ENCODE results near the gene CCDC102B.
"Not testable (repeated sequence)": the region's sequence is repeated elsewhere in the genome, so short reads cannot be mapped to it uniquely, and the experiment has no call there.

CCDC102B gene

DNA sequence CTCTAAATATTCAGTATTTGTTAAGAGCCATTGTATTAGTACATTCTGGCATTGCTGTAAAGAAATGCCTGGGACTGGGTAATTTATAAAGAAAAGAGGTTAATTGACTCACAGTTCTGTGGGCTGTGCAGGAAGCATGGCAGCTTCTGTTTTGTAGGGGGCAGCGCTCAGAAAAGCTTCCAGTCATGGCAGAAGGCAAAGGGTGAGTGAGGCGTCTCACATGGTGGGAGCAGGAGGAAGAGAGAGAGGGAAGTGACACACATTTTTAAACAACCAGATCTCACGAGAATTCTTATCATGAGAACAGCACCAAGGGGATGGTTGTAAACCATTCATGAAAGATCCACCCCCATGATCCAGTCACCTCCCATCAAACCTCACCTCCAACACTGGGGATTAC lies 13.8 kb upstream of the CCDC102B start:
- Histone ChIP-seq H3K4me3 (ENCODE audit: low read length) (no peak overlapping the region), H3K9me3 (ENCODE audit: insufficient read depth, low read depth, low read length) (no peaks in the 10 kb centered on the region), H3K4me1 (ENCODE audit: insufficient read depth, low read length) (peaks cover under 1% of the 10 kb centered on the region; the same call in 1 of the 2 replicates), H3K27me3 (ENCODE audit: insufficient read depth, low read length) (no peaks in the 10 kb centered on the region), H3K9ac (ENCODE audit: low read depth, low read length) (no peak overlapping the region), H3K27ac (ENCODE audit: low read length) (no peak overlapping the region), H3K36me3 (ENCODE audit: insufficient read depth, low read depth, low read length) (no peaks in the 10 kb centered on the region)

DNA sequence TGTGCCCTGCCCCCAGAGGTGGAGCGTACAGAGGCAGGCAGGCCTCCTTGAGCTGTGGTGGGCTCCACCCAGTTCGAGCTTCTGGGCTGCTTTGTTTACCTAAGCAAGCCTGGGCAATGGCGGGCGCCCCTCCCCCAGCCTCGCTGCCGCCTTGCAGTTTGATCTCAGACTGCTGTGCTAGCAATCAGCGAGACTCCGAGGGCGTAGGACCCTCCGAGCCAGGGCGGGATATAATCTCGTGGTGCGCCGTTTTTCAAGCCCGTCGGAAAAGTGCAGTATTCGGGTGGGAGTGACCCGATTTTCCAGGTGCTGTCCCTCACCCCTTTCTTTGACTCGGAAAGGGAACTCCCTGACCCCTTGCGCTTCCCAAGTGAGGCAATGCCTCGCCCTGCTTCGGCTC lies 7.6 kb upstream of the CCDC102B start:
- H3K27me3 ChIP-seq (ENCODE audit: insufficient read depth, low read length); H3K27ac ChIP-seq (ENCODE audit: low read length); H3K36me3 ChIP-seq (ENCODE audit: insufficient read depth, low read depth, low read length); H3K9me3 ChIP-seq (ENCODE audit: insufficient read depth, low read depth, low read length); H3K4me3 ChIP-seq (ENCODE audit: low read length); H3K9ac ChIP-seq (ENCODE audit: low read depth, low read length); H3K4me1 ChIP-seq (ENCODE audit: insufficient read depth, low read length): not testable (repeated sequence)

GRCh38 chr18:68791801-68792200 lies 6.1 kb upstream of the CCDC102B start:
- Histone ChIP-seq H3K4me1 (ENCODE audit: insufficient read depth, low read length) (peaks cover 3% of the 10 kb centered on the region; the same call in 1 of the 2 replicates), H3K9ac (ENCODE audit: low read depth, low read length) (no peak overlapping the region), H3K27ac (ENCODE audit: low read length) (no peak overlapping the region), H3K27me3 (ENCODE audit: insufficient read depth, low read length) (no peaks in the 10 kb centered on the region), H3K9me3 (ENCODE audit: insufficient read depth, low read depth, low read length) (no peaks in the 10 kb centered on the region), H3K4me3 (ENCODE audit: low read length) (no peak overlapping the region), H3K36me3 (ENCODE audit: insufficient read depth, low read depth, low read length) (no peaks in the 10 kb centered on the region)

- no peaks in the 10 kb centered on the region for H3K36me3 ChIP-seq (ENCODE audit: insufficient read depth, low read depth, low read length)
- H3K9me3 ChIP-seq (ENCODE audit: insufficient read depth, low read depth, low read length): no peaks in the 10 kb centered on the region
- no peak overlapping the region for H3K4me3 ChIP-seq (ENCODE audit: low read length)
- no peak overlapping the region for H3K27ac ChIP-seq (ENCODE audit: low read length)
- H3K27me3 ChIP-seq (ENCODE audit: insufficient read depth, low read length): no peaks in the 10 kb centered on the region
- peaks cover 9% of the 10 kb centered on the region; the same call in 1 of the 2 replicates for H3K4me1 ChIP-seq (ENCODE audit: insufficient read depth, low read length)
- no peak overlapping the region for H3K9ac ChIP-seq (ENCODE audit: low read depth, low read length)
Measured at GRCh38 chr18:68793951-68794350, 3.9 kb upstream of the CCDC102B start.

DNA sequence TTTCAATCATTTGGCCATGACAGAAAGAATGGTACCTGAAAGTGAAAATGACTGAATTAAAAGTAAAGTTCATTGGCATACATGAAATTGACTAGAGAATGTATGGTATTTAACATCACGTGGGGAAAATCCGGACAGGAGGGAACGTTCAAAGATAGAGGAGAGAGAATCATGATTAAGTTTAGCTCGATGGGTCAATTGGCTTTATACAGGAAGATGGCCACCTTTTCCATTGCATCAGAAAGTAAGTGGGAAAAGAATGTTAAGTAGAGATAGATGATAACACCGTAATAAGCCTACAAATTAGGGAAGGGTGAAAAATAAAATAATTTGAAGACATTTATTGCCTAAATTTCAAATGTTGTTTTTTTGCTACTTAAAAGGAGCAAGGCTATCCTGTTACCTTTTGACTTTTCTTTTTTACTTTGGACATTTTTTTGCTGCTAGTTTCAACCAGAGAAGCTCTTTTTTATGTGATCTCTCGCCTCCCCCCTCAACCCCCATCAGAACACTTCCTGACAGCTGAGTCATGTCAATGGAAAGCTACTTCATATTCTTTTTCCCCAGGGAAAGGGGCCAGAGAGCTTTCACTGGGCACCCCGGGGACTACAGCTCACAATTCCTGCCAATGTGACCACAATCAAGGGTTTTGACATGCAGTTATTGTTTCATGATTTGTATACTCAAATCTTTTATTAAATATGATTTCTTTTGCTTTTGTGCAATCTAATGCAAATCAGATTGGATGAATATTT lies 767 bp upstream of the CCDC102B start:
- no peak overlapping the region for H3K27ac ChIP-seq (ENCODE audit: low read length)

GRCh38 chr18:68800075-68800474 lies 2.2 kb downstream of the CCDC102B start:
- no peaks in the 10 kb centered on the region for H3K27me3 ChIP-seq (ENCODE audit: insufficient read depth, low read length)
- H3K4me1 ChIP-seq (ENCODE audit: insufficient read depth, low read length): peaks cover 6% of the 10 kb centered on the region; the same call in 1 of the 2 replicates
- H3K27ac ChIP-seq (ENCODE audit: low read length): no peak overlapping the region
- no peaks in the 10 kb centered on the region for H3K36me3 ChIP-seq (ENCODE audit: insufficient read depth, low read depth, low read length)
- H3K9ac ChIP-seq (ENCODE audit: low read depth, low read length): no peak overlapping the region
- no peak overlapping the region for H3K4me3 ChIP-seq (ENCODE audit: low read length)
- no peaks in the 10 kb centered on the region for H3K9me3 ChIP-seq (ENCODE audit: insufficient read depth, low read depth, low read length)

More for the DNA sequence above, 767 bp upstream of the CCDC102B start:
- Histone ChIP-seq H3K4me3 (ENCODE audit: low read length) (no peak overlapping the region), H3K27me3 (ENCODE audit: insufficient read depth, low read length) (no peaks in the 10 kb centered on the region), H3K9ac (ENCODE audit: low read depth, low read length) (no peak overlapping the region), H3K36me3 (ENCODE audit: insufficient read depth, low read depth, low read length) (no peaks in the 10 kb centered on the region), H3K9me3 (ENCODE audit: insufficient read depth, low read depth, low read length) (no peaks in the 10 kb centered on the region), H3K4me1 (ENCODE audit: insufficient read depth, low read length) (peaks cover 9% of the 10 kb centered on the region; the same call in 1 of the 2 replicates)

DNA sequence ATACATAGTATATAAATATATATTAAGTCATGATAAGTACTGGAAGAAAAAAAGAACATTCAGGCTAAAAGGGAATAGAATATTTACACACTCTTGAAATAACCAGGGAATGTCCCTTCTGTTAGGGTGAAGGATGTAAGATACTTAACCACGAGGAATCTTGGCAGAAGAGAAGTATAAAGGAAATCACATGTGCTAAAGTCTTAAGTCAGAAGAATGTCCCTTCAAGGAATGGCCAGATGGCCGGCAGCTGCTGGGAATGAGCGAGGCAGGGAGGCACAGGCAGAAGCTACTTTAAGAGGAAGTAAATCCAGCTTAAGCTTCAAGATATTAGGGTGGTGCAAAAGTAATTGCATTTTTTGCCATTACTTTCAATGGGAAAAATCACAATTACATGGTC lies 5.5 kb downstream of the CCDC102B start:
- no peak overlapping the region for H3K9ac ChIP-seq (ENCODE audit: low read depth, low read length)
- no peaks in the 10 kb centered on the region for H3K36me3 ChIP-seq (ENCODE audit: insufficient read depth, low read depth, low read length)
- no peaks in the 10 kb centered on the region for H3K9me3 ChIP-seq (ENCODE audit: insufficient read depth, low read depth, low read length)
- no peak overlapping the region for H3K4me3 ChIP-seq (ENCODE audit: low read length)
- H3K4me1 ChIP-seq (ENCODE audit: insufficient read depth, low read length): no peaks in the 10 kb centered on the region
- no peak overlapping the region for H3K27ac ChIP-seq (ENCODE audit: low read length)
- H3K27me3 ChIP-seq (ENCODE audit: insufficient read depth, low read length): no peaks in the 10 kb centered on the region

DNA sequence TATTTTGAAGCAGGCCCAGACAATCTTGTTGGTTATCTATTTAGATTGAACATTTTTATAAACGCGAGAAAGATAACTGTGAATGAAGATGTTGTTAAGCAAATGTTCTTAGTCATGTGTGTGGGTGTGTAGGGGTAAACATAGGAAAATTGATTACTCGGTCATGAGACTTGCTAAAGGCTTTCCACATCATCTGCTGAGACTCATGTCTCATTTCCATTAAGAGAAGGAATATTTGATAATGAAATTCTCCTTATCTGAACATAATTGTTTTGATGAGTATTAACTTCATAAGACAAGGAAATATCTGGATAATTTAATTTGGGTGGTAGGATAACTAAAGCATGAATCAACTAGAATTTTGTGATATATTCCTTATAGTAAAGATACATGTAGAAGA lies 19.7 kb downstream of the CCDC102B start:
- no peaks in the 10 kb centered on the region for H3K27me3 ChIP-seq (ENCODE audit: insufficient read depth, low read length)
- no peak overlapping the region for H3K4me3 ChIP-seq (ENCODE audit: low read length)
- H3K36me3 ChIP-seq (ENCODE audit: insufficient read depth, low read depth, low read length): no peaks in the 10 kb centered on the region
- H3K9ac ChIP-seq (ENCODE audit: low read depth, low read length): no peak overlapping the region
- H3K9me3 ChIP-seq (ENCODE audit: insufficient read depth, low read depth, low read length): no peaks in the 10 kb centered on the region
- no peak overlapping the region for H3K27ac ChIP-seq (ENCODE audit: low read length)
- no peaks in the 10 kb centered on the region for H3K4me1 ChIP-seq (ENCODE audit: insufficient read depth, low read length)

DNA sequence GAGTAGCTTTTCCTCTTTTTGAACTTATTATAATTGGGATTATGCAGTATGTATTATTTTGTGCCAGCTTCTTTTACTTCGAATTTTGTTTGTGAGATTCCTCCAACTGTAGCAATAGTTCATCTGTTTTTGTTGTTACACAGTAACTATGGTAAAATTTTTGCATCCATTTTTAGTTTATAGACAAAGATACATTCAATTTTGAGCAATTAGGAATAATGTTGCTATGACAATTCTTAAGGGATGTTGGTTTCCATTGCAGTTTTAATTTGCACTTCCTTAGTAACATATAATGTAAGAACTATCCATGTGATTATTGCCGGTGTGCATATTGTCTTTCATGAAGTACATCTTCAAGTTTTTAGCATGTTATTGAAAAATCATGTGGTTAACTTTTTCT lies 20.7 kb downstream of the CCDC102B start:
- H3K27me3 ChIP-seq (ENCODE audit: insufficient read depth, low read length): no peaks in the 10 kb centered on the region
- no peaks in the 10 kb centered on the region for H3K9me3 ChIP-seq (ENCODE audit: insufficient read depth, low read depth, low read length)
- H3K27ac ChIP-seq (ENCODE audit: low read length): no peak overlapping the region
- H3K36me3 ChIP-seq (ENCODE audit: insufficient read depth, low read depth, low read length): no peaks in the 10 kb centered on the region
- no peak overlapping the region for H3K4me3 ChIP-seq (ENCODE audit: low read length)
- H3K9ac ChIP-seq (ENCODE audit: low read depth, low read length): no peak overlapping the region
- H3K4me1 ChIP-seq (ENCODE audit: insufficient read depth, low read length): no peaks in the 10 kb centered on the region

- no peak overlapping the region for H3K27ac ChIP-seq (ENCODE audit: low read length)
- H3K4me1 ChIP-seq (ENCODE audit: insufficient read depth, low read length): no peaks in the 10 kb centered on the region
- no peaks in the 10 kb centered on the region for H3K36me3 ChIP-seq (ENCODE audit: insufficient read depth, low read depth, low read length)
- no peaks in the 10 kb centered on the region for H3K9me3 ChIP-seq (ENCODE audit: insufficient read depth, low read depth, low read length)
- no peak overlapping the region for H3K4me3 ChIP-seq (ENCODE audit: low read length)
- no peak overlapping the region for H3K9ac ChIP-seq (ENCODE audit: low read depth, low read length)
- no peaks in the 10 kb centered on the region for H3K27me3 ChIP-seq (ENCODE audit: insufficient read depth, low read length)
Measured at GRCh38 chr18:68822926-68823325, 25.0 kb downstream of the CCDC102B start.

DNA sequence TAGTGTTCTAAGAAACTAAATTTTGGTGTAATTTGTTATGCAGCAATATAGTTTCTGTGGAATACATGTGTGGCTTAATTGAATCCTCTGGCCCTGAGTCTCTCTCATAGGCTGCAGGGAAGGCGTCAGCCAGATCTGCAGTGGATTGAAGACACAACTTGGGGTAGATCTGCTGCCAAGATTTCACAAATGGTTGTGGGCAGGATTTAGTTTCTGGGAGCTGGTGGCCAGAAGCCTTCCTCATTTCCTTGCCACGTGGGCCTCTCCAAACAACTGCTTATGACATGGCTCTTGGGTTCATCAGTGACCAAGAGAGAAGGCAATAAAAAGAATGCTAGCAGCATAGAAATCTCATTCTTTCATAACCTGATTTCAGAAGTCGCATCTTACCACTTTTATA lies 28.2 kb downstream of the CCDC102B start:
- H3K27ac ChIP-seq (ENCODE audit: low read length): no peak overlapping the region
- no peaks in the 10 kb centered on the region for H3K9me3 ChIP-seq (ENCODE audit: insufficient read depth, low read depth, low read length)
- no peaks in the 10 kb centered on the region for H3K4me1 ChIP-seq (ENCODE audit: insufficient read depth, low read length)
- no peak overlapping the region for H3K4me3 ChIP-seq (ENCODE audit: low read length)
- H3K36me3 ChIP-seq (ENCODE audit: insufficient read depth, low read depth, low read length): no peaks in the 10 kb centered on the region
- H3K27me3 ChIP-seq (ENCODE audit: insufficient read depth, low read length): no peaks in the 10 kb centered on the region
- H3K9ac ChIP-seq (ENCODE audit: low read depth, low read length): no peak overlapping the region

DNA sequence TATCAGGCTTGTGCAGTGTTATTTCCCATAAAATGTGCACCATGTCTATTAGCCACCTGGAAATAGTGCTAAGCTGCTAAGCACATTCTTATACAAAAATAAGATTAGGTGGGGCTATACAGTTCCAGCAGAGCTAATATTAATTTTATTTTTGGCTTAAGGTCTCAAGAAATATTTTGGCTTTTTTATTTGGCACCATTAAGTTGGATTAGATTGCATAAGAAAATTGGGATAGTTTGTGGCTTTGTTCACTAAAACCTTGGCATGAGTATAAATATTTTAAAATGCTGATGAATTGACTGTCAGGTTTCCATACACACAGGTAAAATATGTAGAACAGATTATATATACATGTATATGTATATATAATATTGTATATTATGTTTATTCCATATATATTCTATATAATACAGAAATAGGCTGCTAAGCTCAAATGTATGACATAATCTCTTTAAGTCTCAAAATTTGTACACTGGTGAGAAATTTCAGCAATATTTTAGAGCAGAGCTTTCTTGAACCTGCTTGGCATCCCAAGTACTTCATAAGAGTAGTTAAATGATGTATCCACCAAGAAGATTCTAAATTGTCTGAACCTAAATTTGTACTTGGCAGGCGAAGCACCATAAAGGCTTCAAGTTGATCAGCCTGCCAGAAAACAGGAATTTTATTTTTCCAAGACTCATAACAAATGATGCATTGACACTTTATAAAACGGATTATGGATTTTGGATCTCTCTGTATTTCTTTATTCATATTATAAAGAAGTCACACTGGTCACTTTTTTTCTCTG lies 32.6 kb downstream of the CCDC102B start:
- Histone ChIP-seq H3K4me1 (ENCODE audit: insufficient read depth, low read length) (no peaks in the 10 kb centered on the region), H3K4me3 (ENCODE audit: low read length) (no peak overlapping the region), H3K27me3 (ENCODE audit: insufficient read depth, low read length) (no peaks in the 10 kb centered on the region), H3K27ac (ENCODE audit: low read length) (no peak overlapping the region), H3K9ac (ENCODE audit: low read depth, low read length) (no peak overlapping the region), H3K36me3 (ENCODE audit: insufficient read depth, low read depth, low read length) (no peaks in the 10 kb centered on the region), H3K9me3 (ENCODE audit: insufficient read depth, low read depth, low read length) (no peaks in the 10 kb centered on the region)

Measured in iPS-20b (cell line).